NB4 (cell line): ENCODE measurements around the gene CD83.

Experiments used
- MYC ChIP-seq: IDR thresholded peaks from 2 replicates; pipeline ENCODE4 v1.6.1; 2011; ENCODE audit warnings: low read depth, low read length
- POLR2A ChIP-seq: IDR thresholded peaks from 2 replicates; pipeline ENCODE4 v1.6.1; 2011; ENCODE audit warnings: mild to moderate bottlenecking; ENCODE audit not compliant: insufficient read length; ENCODE audit errors: extremely low read depth
- TF ChIP-seq, protein P1 (sequence below): IDR thresholded peaks from one replicate; pipeline ENCODE4 v1.5.1; 2012; ENCODE audit warnings: low read depth, low read length

DNA sequence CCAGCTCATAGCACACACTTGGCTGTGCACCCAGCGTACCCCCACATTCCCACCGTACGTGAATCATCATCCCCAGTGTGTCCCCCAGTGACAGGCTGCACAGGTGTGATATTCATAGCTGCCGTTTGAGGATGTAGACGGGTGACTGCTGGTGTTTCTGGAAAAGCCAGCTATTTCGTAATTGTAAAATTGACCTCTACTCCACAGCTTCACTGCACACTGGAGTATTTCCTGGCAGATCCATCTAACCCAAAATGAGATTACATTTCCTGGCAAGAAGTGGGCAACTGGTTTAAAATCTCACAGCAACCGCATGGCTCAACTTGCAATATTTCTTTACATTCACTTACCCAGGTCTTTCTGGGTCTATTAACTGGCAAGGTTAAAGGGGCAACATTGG is 30.3 kb downstream of the CD83 start:
- TF ChIP-seq MYC (no peak), POLR2A (no peak)
- TF ChIP-seq, protein P1, sequence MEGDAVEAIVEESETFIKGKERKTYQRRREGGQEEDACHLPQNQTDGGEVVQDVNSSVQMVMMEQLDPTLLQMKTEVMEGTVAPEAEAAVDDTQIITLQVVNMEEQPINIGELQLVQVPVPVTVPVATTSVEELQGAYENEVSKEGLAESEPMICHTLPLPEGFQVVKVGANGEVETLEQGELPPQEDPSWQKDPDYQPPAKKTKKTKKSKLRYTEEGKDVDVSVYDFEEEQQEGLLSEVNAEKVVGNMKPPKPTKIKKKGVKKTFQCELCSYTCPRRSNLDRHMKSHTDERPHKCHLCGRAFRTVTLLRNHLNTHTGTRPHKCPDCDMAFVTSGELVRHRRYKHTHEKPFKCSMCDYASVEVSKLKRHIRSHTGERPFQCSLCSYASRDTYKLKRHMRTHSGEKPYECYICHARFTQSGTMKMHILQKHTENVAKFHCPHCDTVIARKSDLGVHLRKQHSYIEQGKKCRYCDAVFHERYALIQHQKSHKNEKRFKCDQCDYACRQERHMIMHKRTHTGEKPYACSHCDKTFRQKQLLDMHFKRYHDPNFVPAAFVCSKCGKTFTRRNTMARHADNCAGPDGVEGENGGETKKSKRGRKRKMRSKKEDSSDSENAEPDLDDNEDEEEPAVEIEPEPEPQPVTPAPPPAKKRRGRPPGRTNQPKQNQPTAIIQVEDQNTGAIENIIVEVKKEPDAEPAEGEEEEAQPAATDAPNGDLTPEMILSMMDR, result no peak
